GM12878 (cell line): ENCODE measurements around the gene CBLN3. TPM values are rescaled to one million over a fixed set of nuclear protein-coding genes. Genes with fewer than 3 reads are reported as not detected.
A peak's percentile ranks its signal among the peaks of the same experiment; 100 is the strongest.

Experiments used
- ATAC-seq: fragments of 200-7000 bp; cut with Tn5 transposase; 3 replicates; pipeline ENCODE4 v1.9.1; 2020; ENCODE audit warnings: mild to moderate bottlenecking, moderate library complexity
- BruUV-seq: library from RNA; stranded (reverse); fragments of 400-500 nt; replicated peaks from 2 replicates; lab custom pipeline; 2021; lab: Mats Ljungman, UMichigan
- CTCF ChIA-PET: fragments of 300-600 bp; sonication (Branson Sonifier 250); formaldehyde crosslinking; extraction: SDS; loops from one replicate; lab custom pipeline; 2021; ENCODE audit warnings: inconsistent platforms; lab: Yijun Ruan, JAX
- POLR2A ChIA-PET: fragments of 350-600 bp; formaldehyde crosslinking; extraction: SDS; loops from one replicate; lab custom pipeline; 2021; ENCODE audit warnings: inconsistent platforms; lab: Charles Lee
- RAD21 ChIA-PET: fragments of 300-600 bp; sonication (Branson Sonifier 250); formaldehyde crosslinking; loops from one replicate; lab custom pipeline; 2023; ENCODE audit warnings: antibody characterized with exemption; ENCODE audit not compliant: unreplicated experiment; lab: Charles Lee
- SMC1A ChIA-PET: fragments of 300-600 bp; sonication (Branson Sonifier 250); formaldehyde crosslinking; loops from one replicate; lab custom pipeline; 2023; ENCODE audit not compliant: unreplicated experiment, uncharacterized antibody; lab: Charles Lee
- DNase-seq: peaks from one replicate; pipeline ENCODE4 v3.0.0-alpha.2; 2011; ENCODE audit warnings: low read depth, low spot score
- FAIRE-seq: peaks from 3 replicates; lab custom pipeline; 2011; peaks lifted over from hg19 to GRCh38; lab: Jason Lieb, UNC
- H2AFZ ChIP-seq: 2 replicates; pipeline ENCODE4 v1.6.0; 2011; ENCODE audit warnings: low read depth, low read length, control low read depth; ENCODE audit not compliant: control insufficient read depth
- H3K27ac ChIP-seq: 2 replicates; pipeline ENCODE4 v1.5.1; 2011; ENCODE audit warnings: control low read depth; ENCODE audit not compliant: control insufficient read depth, insufficient read depth
- H3K27me3 ChIP-seq, 2 experiments: replicated peaks in 1 of 2; 2 replicates each; pipeline versions ENCODE4 v1.6.0 to v1.6.1; 2011; ENCODE audit warnings: low read length in 1 of 2; ENCODE audit not compliant: control insufficient read depth in 2 of 2, insufficient read depth in 2 of 2
- H3K36me3 ChIP-seq, 2 experiments: 2 replicates each; pipeline ENCODE4 v1.5.1; 2011; ENCODE audit warnings: low read length in 1 of 2; ENCODE audit not compliant: control insufficient read depth in 2 of 2, insufficient read depth in 2 of 2
- H3K4me1 ChIP-seq: 2 replicates; pipeline ENCODE4 v1.6.1; 2011; ENCODE audit warnings: mild to moderate bottlenecking, low read length, moderate library complexity, mixed read lengths; ENCODE audit not compliant: control insufficient read depth, insufficient read depth
- H3K4me2 ChIP-seq: 2 replicates; pipeline ENCODE4 v1.6.0; 2011; ENCODE audit warnings: control low read depth; ENCODE audit not compliant: control insufficient read depth, insufficient read depth
- H3K4me3 ChIP-seq: fragments of 200-600 bp; sonication (generic); 2 replicates; pipeline ENCODE4 v1.5.1; 2016
- H3K79me2 ChIP-seq: 2 replicates; pipeline ENCODE4 v1.6.0; 2011; ENCODE audit warnings: low read length; ENCODE audit not compliant: control insufficient read depth, insufficient read depth
- H3K9ac ChIP-seq: 2 replicates; pipeline ENCODE4 v1.8.0; 2011; ENCODE audit warnings: low read length, control low read depth, mixed read lengths; ENCODE audit not compliant: control insufficient read depth, insufficient read depth
- H3K9me3 ChIP-seq: replicated peaks from 3 replicates; pipeline ENCODE4 v1.5.1; 2011; ENCODE audit warnings: mild to moderate bottlenecking, low read length; ENCODE audit not compliant: control insufficient read depth, insufficient read depth
- H4K20me1 ChIP-seq: 2 replicates; pipeline ENCODE4 v1.6.0; 2011; ENCODE audit not compliant: control insufficient read depth, insufficient read depth
- BHLHE40 ChIP-seq, 2 experiments: fragments of 450-650 bp in 1 of 2; IDR thresholded peaks; 2 replicates each; pipeline ENCODE4 v1.6.1; 2011 to 2017; ENCODE audit warnings: low read depth in 2 of 2, borderline replicate concordance in 1 of 2, improper control_type of control experiment in 1 of 2, low read length in 1 of 2, mild to moderate bottlenecking in 1 of 2
- CHD2 ChIP-seq: IDR thresholded peaks from 2 replicates; pipeline ENCODE4 v1.6.1; 2011; ENCODE audit warnings: low read depth, low read length, improper control_type of control experiment, borderline replicate concordance
- HDGF ChIP-seq: fragments of 450-650 bp; IDR thresholded peaks from 2 replicates; pipeline ENCODE4 v1.6.1; 2016; ENCODE audit warnings: antibody characterized with exemption
- IKZF1 ChIP-seq: fragments of 450-650 bp; conservative IDR thresholded peaks from 2 replicates; pipeline ENCODE4 v1.6.1; 2017; ENCODE audit warnings: antibody characterized with exemption, mild to moderate bottlenecking
- IRF4 ChIP-seq: IDR thresholded peaks from 2 replicates; pipeline ENCODE4 v1.6.1; 2011; ENCODE audit warnings: low read depth, low read length
- KLF5 ChIP-seq: fragments of 450-650 bp; IDR thresholded peaks from 2 replicates; pipeline ENCODE4 v1.6.1; 2014; ENCODE audit warnings: mild to moderate bottlenecking; ENCODE audit not compliant: partially characterized antibody
- LARP7 ChIP-seq: fragments of 450-650 bp; IDR thresholded peaks from 2 replicates; pipeline ENCODE4 v1.6.1; 2017; ENCODE audit warnings: mild to moderate bottlenecking
- MEF2B ChIP-seq: fragments of 450-650 bp; IDR thresholded peaks from 2 replicates; pipeline ENCODE4 v1.6.1; 2018; ENCODE audit warnings: mild to moderate bottlenecking, moderate library complexity; ENCODE audit not compliant: partially characterized antibody, poor library complexity, severe bottlenecking
- MLLT1 ChIP-seq: fragments of 450-650 bp; IDR thresholded peaks from 2 replicates; pipeline ENCODE4 v1.6.1; 2016; ENCODE audit warnings: mild to moderate bottlenecking
- MYC ChIP-seq: IDR thresholded peaks from 2 replicates; pipeline ENCODE4 v1.6.1; 2011; ENCODE audit warnings: mild to moderate bottlenecking, low read length, moderate library complexity, inconsistent platforms; ENCODE audit not compliant: insufficient read depth, insufficient replicate concordance, insufficient read length, severe bottlenecking
- NBN ChIP-seq: fragments of 450-650 bp; IDR thresholded peaks from 2 replicates; pipeline ENCODE4 v1.6.1; 2016
- NRF1 ChIP-seq: conservative IDR thresholded peaks from 2 replicates; pipeline ENCODE4 v1.6.1; 2011; ENCODE audit warnings: mild to moderate bottlenecking, low read depth, low read length, improper control_type of control experiment
- PAX5 ChIP-seq: IDR thresholded peaks from 2 replicates; pipeline ENCODE4 v1.6.1; 2011; ENCODE audit warnings: low read depth, low read length, borderline replicate concordance
- SIN3A ChIP-seq: IDR thresholded peaks from 2 replicates; pipeline ENCODE4 v1.6.1; 2012; ENCODE audit warnings: low read depth, low read length, improper control_type of control experiment
- SMAD1 ChIP-seq: fragments of 450-650 bp; IDR thresholded peaks from 2 replicates; pipeline ENCODE4 v1.6.1; 2018; ENCODE audit warnings: mild to moderate bottlenecking, low read depth; ENCODE audit not compliant: partially characterized antibody
- SMC3 ChIP-seq: IDR thresholded peaks from 2 replicates; pipeline ENCODE4 v1.6.1; 2011; ENCODE audit warnings: low read length, improper control_type of control experiment, borderline replicate concordance
- TAF1 ChIP-seq: IDR thresholded peaks from 2 replicates; pipeline ENCODE4 v1.6.1; 2011; ENCODE audit warnings: mild to moderate bottlenecking, low read depth, low read length, borderline replicate concordance
- TARDBP ChIP-seq: IDR thresholded peaks from 2 replicates; pipeline ENCODE4 v1.6.1; 2016; ENCODE audit warnings: borderline replicate concordance
- USF2 ChIP-seq: IDR thresholded peaks from 2 replicates; pipeline ENCODE4 v1.6.1; 2011; ENCODE audit warnings: low read depth, low read length, improper control_type of control experiment, borderline replicate concordance
- YY1 ChIP-seq: IDR thresholded peaks from 2 replicates; pipeline ENCODE4 v1.6.1; 2011; ENCODE audit warnings: low read depth, mild to moderate bottlenecking, low read length
- WGBS: methylation state at CpG from one replicate; pipeline ENCODE4 v1.1.6; 2016; ENCODE audit warnings: low lambda C conversion rate; ENCODE audit not compliant: insufficient replicate concordance, insufficient coverage; ENCODE audit errors: missing lambda C conversion rate; 5-methylcytosine and 5-hydroxymethylcytosine counted together
- in situ Hi-C: fragments of 300-500 bp; cut with MboI; formaldehyde crosslinking; loops from 9 replicates; pipeline ENCODE4 v1.14.3; 2018; ENCODE audit warnings: mixed read lengths
- intact Hi-C: fragments of 100-400 bp; cut with micrococcal nuclease; formaldehyde crosslinking; loops from one replicate; pipeline ENCODE4 v1.14.2; 2022; ENCODE audit not compliant: unreplicated experiment
- polyA plus RNA-seq, 11 experiments: library from polyadenylated mRNA; depleted of rRNA in 4 of 11; unstranded in 6 of 11; stranded (reverse) in 5 of 11; fragments of >200 nt; fragmentation: Nextera tagmentation in 4 of 11; fragmentation: Illumina TruSeq in 1 of 11; extraction: Ambion mirVana in 4 of 11; extraction: Trizol in 1 of 11; gene quantifications; 1 replicate in 1 of 11; 2 replicates in 10 of 11; pipeline versions ENCODE4 v1.2.1 to v1.2.3, GENCODE V29; 2011 to 2016; ENCODE audit warnings: inconsistent platforms in 2 of 11, missing spikeins in 2 of 11, low read depth in 1 of 11
- total RNA-seq, 4 experiments: library from RNA; depleted of rRNA in 3 of 4; stranded (reverse); fragments of >200 nt in 3 of 4; fragmentation: Illumina TruSeq in 1 of 4; extraction: Trizol in 1 of 4; gene quantifications; 2 replicates each; pipeline versions ENCODE4 v1.2.1 to v1.2.3, GENCODE V29; 2013 to 2021

The CBLN3 gene
- total and polyA plus RNA-seq, 10 of the 15 experiments (the other 5 are each of a cell fraction or from before 2014, with no cell fraction given), result 0.16 to 4.9 (median 1.3) TPM

- H3K9me3 ChIP-seq, result no peaks in the 10 kb centered on the region
- FAIRE-seq (peak; percentile 87), ATAC-seq (peak; percentile 79), DNase-seq (peak; percentile 76)
- RAD21 ChIA-PET, result interaction anchor here (0.7 to 4.3 kb wide), 38 partner anchors 9 to 800 kb away, joined by 3 to 141 read pairs (median 5); partner anchors contain the start of genes ADCY4, CIDEB, DCAF11 and IRF9
- no peaks in the 10 kb centered on the region for H4K20me1 ChIP-seq
- POLR2A ChIA-PET, result interaction anchor here (0.6 to 3.4 kb wide), 19 partner anchors 10 to 243 kb away, joined by 3 to 61 read pairs (median 4); partner anchors contain the start of genes ADCY4, DHRS1, IPO4 and LTB4R
- H2AFZ ChIP-seq, result no peak overlapping the region
- peak overlapping the region; percentile 92 for H3K27ac ChIP-seq
- peak overlapping the region; percentile 91 for H3K4me2 ChIP-seq
- peaks cover 13% of the 10 kb centered on the region for H3K4me1 ChIP-seq
- H3K4me3 ChIP-seq, result peak overlapping the region; percentile 93
- SMC1A ChIA-PET, result interaction anchor here (0.7 to 8.1 kb wide), 37 partner anchors 9 to 189 kb away, joined by 3 to 79 read pairs (median 5); partner anchors contain the start of genes ADCY4, CIDEB, LTB4R and NFATC4
- H3K27me3 ChIP-seq, result no peaks in the 10 kb centered on the region
- peaks cover 25% of the 10 kb centered on the region for H3K79me2 ChIP-seq
- peak overlapping the region; percentile 80 for H3K9ac ChIP-seq
- intact Hi-C loops (loop anchor here (1.0 to 2.0 kb wide), 4 partner anchors 66 to 189 kb away; partner anchors contain the start of gene TINF2), in situ Hi-C loops (loop anchor here (5.0 to 10.0 kb wide), 3 partner anchors 64 to 1127 kb away; partner anchors contain the start of genes BCL2L2, NFATC4 and PPP1R3E)
- CTCF ChIA-PET, result interaction anchor here (0.6 to 10.8 kb wide), 51 partner anchors 9 to 876 kb away, joined by 3 to 452 read pairs (median 5); partner anchors contain the start of genes ADCY4, CIDEB, LTB4R and LTB4R2
- peaks cover 7 to 13% of the 10 kb centered on the region in 2 experiments for H3K36me3 ChIP-seq
- WGBS, result 12% methylated on average over 15 of the region's 15 CpGs
- no TSS peak for BruUV-seq
- TF ChIP-seq USF2, result 0 out of 2 replicates have a peak, but pooled peaks have one; percentile 3
- TF ChIP-seq MEF2B, result peak; percentile 53
- peak; percentile 27 to 55; a peak in 3 of 4 replicates for TF ChIP-seq BHLHE40 (IDR thresholded peaks at IDR 0.05; ENCODE audit: borderline replicate concordance in 1 of 2, low read depth in 2 of 2, low read length in 1 of 2)
- 0 out of 2 replicates have a peak, but pooled peaks have one; percentile 39 for TF ChIP-seq SIN3A
- peak; percentile 72 for TF ChIP-seq SMC3
- no peak for TF ChIP-seq TARDBP
- TF ChIP-seq IKZF1, result peak; percentile 45; the same call in 1 of the 2 replicates
- TF ChIP-seq PAX5, result peak; percentile 43; the same call in 1 of the 2 replicates
- peak; percentile 79 for TF ChIP-seq NBN
- peak; percentile 64 for TF ChIP-seq SMAD1
- TF ChIP-seq NRF1, result no peak
- TF ChIP-seq HDGF, result peak; percentile 99
- peak; percentile 72 for TF ChIP-seq YY1
- TF ChIP-seq CHD2, result 0 out of 2 replicates have a peak, but pooled peaks have one; percentile 13
- TF ChIP-seq IRF4, result peak; percentile 27; the same call in 1 of the 2 replicates
- peak; percentile 37 for TF ChIP-seq KLF5
- TF ChIP-seq TAF1, result 0 out of 2 replicates have a peak, but pooled peaks have one; percentile 14
- TF ChIP-seq MYC, result no peak
- 0 out of 2 replicates have a peak, but pooled peaks have one; percentile 47 for TF ChIP-seq MLLT1
- TF ChIP-seq LARP7, result peak; percentile 20; the same call in 1 of the 2 replicates
Observed at GRCh38 chr14:24431569-24432258, 2.2 kb upstream of the CBLN3 start.
